Skeletal muscle satellite cell (primary cell): ENCODE data around the gene ZNF254.
"Not testable (repeated sequence)": the region's sequence is repeated elsewhere in the genome, so short reads cannot be mapped to it uniquely, and the experiment has no call there.

ENCODE experiments used
- H3K27me3 ChIP-seq: 2 replicates; pipeline ENCODE4 v1.7.0; 2013; ENCODE audit warnings: low read length; ENCODE audit not compliant: control insufficient read depth, insufficient read depth
- H3K36me3 ChIP-seq: 2 replicates; pipeline ENCODE4 v1.7.0; 2013; ENCODE audit warnings: mild to moderate bottlenecking, control low read depth, low read length; ENCODE audit not compliant: insufficient read depth
- H3K4me1 ChIP-seq: 2 replicates; pipeline ENCODE4 v1.7.0; 2013; ENCODE audit warnings: low read length; ENCODE audit not compliant: control insufficient read depth, insufficient read depth
- H3K4me2 ChIP-seq: 2 replicates; pipeline ENCODE4 v1.7.0; 2013; ENCODE audit warnings: mild to moderate bottlenecking, low read length
- H3K4me3 ChIP-seq: 2 replicates; pipeline ENCODE4 v1.7.0; 2013; ENCODE audit warnings: low read length
- H3K9ac ChIP-seq: 2 replicates; pipeline ENCODE4 v1.7.0; 2013; ENCODE audit warnings: mild to moderate bottlenecking, low read depth, low read length, moderate library complexity
- H3K9me3 ChIP-seq: replicated peaks from 2 replicates; pipeline ENCODE4 v1.7.0; 2013; ENCODE audit warnings: mild to moderate bottlenecking, control low read depth, low read length

ZNF254 gene

GRCh38 chr19:24073807-24074206 lies 13.2 kb upstream of the ZNF254 start:
- Histone ChIP-seq H3K36me3 (peaks cover 5% of the 10 kb centered on the region), H3K4me3 (no peak overlapping the region), H3K9ac (no peak overlapping the region), H3K27me3 (no peaks in the 10 kb centered on the region), H3K9me3 (no peaks in the 10 kb centered on the region), H3K4me2 (no peak overlapping the region), H3K4me1 (peaks cover 3% of the 10 kb centered on the region)

- H3K9me3 ChIP-seq = no peaks in the 10 kb centered on the region
- no peak overlapping the region for H3K9ac ChIP-seq
- peaks cover 3% of the 10 kb centered on the region for H3K4me1 ChIP-seq
- H3K27me3 ChIP-seq = no peaks in the 10 kb centered on the region
- H3K4me2 ChIP-seq = no peak overlapping the region
- H3K4me3 ChIP-seq = no peak overlapping the region
- peaks cover 5% of the 10 kb centered on the region for H3K36me3 ChIP-seq
Observed at GRCh38 chr19:24074720-24075454, 12.1 kb upstream of the ZNF254 start.

GRCh38 chr19:24075530-24075929 lies 11.5 kb upstream of the ZNF254 start:
- H3K9ac ChIP-seq, H3K36me3 ChIP-seq, H3K9me3 ChIP-seq, H3K27me3 ChIP-seq, H3K4me2 ChIP-seq, H3K4me1 ChIP-seq, H3K4me3 ChIP-seq: not testable (repeated sequence)

DNA sequence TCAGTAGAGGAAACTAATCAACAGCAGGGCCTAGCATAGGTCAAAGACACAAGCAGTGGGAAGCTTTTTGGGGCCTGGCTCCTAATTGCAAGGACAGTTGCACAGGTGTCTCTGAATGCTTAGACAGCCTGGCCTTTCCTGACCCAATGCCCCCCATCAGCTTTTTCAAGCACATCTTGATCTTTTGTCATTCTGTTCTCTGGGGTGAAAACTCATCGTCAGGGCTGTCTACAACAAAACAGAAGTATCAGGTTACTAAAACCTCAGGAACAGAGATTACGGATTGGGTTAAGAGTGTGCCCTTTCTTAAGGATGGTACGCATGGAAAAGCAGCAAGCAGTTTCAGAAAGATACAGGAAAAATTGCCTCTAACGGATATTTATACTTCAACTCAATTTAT lies 8.3 kb upstream of the ZNF254 start:
- H3K4me1 ChIP-seq = peaks cover 3% of the 10 kb centered on the region

GRCh38 chr19:24081056-24081455 lies 5.9 kb upstream of the ZNF254 start:
- no peaks in the 10 kb centered on the region for H3K9me3 ChIP-seq
- no peak overlapping the region for H3K4me3 ChIP-seq
- no peaks in the 10 kb centered on the region for H3K36me3 ChIP-seq
- H3K27me3 ChIP-seq = no peaks in the 10 kb centered on the region
- no peak overlapping the region for H3K9ac ChIP-seq
- no peak overlapping the region for H3K4me2 ChIP-seq
- no peaks in the 10 kb centered on the region for H3K4me1 ChIP-seq

More for the DNA sequence above, 8.3 kb upstream of the ZNF254 start:
- H3K9ac ChIP-seq = no peak overlapping the region
- no peak overlapping the region for H3K4me2 ChIP-seq
- H3K4me3 ChIP-seq = no peak overlapping the region
- peaks cover 3% of the 10 kb centered on the region for H3K36me3 ChIP-seq
- H3K9me3 ChIP-seq = no peaks in the 10 kb centered on the region
- H3K27me3 ChIP-seq = no peaks in the 10 kb centered on the region

DNA sequence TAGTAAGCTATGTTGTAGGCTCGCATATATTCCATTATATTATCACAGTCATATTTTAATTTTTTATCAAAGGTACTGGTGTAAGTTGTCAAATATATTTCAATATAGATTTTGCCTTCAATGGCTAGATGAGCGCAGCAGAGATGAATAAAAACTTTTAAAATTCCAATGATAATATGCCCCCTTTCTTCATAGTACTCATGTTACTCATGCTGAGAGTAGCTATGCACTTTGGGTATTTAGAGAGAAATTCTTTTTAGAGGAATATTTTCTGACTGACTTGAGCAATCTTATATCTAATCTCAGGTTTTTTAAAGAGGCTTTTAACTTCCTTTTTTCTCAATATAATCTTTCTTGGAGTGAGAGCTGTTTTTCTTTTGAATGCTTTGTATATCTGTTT lies 11.4 kb downstream of the ZNF254 start:
- H3K4me2 ChIP-seq = no peak overlapping the region
- no peak overlapping the region for H3K4me3 ChIP-seq
- H3K27me3 ChIP-seq = no peaks in the 10 kb centered on the region
- H3K9me3 ChIP-seq = no peaks in the 10 kb centered on the region
- peaks cover 18% of the 10 kb centered on the region for H3K36me3 ChIP-seq
- H3K9ac ChIP-seq = no peak overlapping the region
- H3K4me1 ChIP-seq = peaks cover 3% of the 10 kb centered on the region

DNA sequence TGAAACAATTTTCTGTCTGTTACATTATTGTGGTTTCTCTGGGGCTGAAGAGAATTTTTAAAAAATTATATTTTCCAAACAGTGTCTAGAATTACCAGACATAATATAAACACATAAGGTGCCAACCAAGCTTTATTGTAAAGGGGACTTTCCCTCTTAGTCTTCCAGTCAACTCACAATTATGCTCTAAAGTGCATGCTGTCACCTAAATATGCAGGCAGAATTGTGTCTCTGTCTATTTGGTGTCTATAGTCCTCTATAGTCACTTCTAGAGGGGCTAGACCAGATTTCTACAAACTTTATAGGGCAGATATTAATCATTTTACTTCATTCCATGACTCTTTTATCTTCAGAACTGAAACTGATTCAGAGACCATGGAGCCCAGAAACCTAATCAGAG lies 12.8 kb downstream of the ZNF254 start:
- no peak overlapping the region for H3K4me2 ChIP-seq
- no peaks in the 10 kb centered on the region for H3K9me3 ChIP-seq
- H3K4me1 ChIP-seq = peaks cover 3% of the 10 kb centered on the region
- H3K36me3 ChIP-seq = peaks cover 27% of the 10 kb centered on the region
- no peak overlapping the region for H3K9ac ChIP-seq
- no peak overlapping the region for H3K4me3 ChIP-seq
- H3K27me3 ChIP-seq = no peaks in the 10 kb centered on the region

GRCh38 chr19:24100597-24100996 lies 13.6 kb downstream of the ZNF254 start:
- H3K36me3 ChIP-seq = peaks cover 30% of the 10 kb centered on the region

DNA sequence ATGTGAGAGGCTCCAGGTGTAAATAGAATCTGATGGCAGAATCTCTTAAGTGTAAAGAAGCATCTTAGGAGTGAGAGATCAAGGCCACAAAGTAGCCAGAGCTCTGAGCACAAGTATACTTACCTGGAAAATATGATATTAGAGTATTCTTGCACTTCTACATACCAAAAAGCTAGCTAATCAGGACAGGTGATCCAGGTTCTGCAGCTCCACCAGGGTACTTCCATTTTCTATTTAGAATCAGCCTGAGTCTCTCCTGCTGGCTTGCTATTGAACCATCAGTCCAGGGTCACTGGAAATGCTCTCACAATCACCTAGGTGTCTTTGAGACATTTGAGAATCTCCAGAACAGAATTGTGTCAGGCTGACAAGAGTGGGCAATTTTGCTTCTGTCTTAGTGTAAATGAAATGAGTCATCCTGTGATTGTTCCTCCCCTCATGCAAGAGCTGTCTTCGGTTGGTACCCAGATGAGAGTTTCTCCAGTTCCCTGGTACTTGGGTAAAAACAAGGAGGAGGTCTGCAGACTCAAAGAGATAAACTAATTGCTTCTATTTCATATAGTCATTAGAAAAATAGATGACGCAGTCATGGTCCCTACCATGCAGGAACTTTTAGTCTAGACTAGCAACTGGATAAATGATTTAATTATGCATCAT lies 14.6 kb downstream of the ZNF254 start:
- Histone ChIP-seq H3K4me3 (no peak overlapping the region), H3K27me3 (no peaks in the 10 kb centered on the region), H3K4me1 (peaks cover 3% of the 10 kb centered on the region), H3K9ac (no peak overlapping the region), H3K9me3 (no peaks in the 10 kb centered on the region), H3K36me3 (peaks cover 34% of the 10 kb centered on the region), H3K4me2 (no peak overlapping the region)

More at GRCh38 chr19:24100597-24100996, 13.6 kb downstream of the ZNF254 start:
- H3K4me3 ChIP-seq, H3K4me2 ChIP-seq, H3K4me1 ChIP-seq, H3K27me3 ChIP-seq, H3K9me3 ChIP-seq, H3K9ac ChIP-seq: not testable (repeated sequence)

DNA sequence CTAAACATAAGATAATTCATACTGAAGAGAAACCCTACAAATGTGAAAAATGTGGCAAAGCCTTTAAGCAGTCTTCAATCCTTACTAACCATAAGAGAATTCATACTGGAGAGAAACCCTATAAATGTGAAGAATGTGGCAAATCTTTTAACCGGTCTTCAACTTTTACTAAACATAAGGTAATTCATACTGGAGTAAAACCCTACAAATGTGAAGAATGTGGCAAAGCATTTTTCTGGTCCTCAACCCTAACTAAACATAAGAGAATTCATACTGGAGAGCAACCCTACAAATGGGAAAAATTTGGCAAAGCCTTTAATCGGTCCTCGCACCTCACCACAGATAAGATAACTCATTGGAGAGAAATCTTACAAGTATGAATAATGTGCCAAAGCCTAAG lies 40.6 kb downstream of the ZNF254 start:
- no peaks in the 10 kb centered on the region for H3K27me3 ChIP-seq
- peaks cover 38% of the 10 kb centered on the region for H3K36me3 ChIP-seq
- H3K4me1 ChIP-seq = no peaks in the 10 kb centered on the region
- peaks cover 27% of the 10 kb centered on the region for H3K9me3 ChIP-seq
- H3K9ac ChIP-seq = no peak overlapping the region
- no peak overlapping the region for H3K4me3 ChIP-seq
- no peak overlapping the region for H3K4me2 ChIP-seq

DNA sequence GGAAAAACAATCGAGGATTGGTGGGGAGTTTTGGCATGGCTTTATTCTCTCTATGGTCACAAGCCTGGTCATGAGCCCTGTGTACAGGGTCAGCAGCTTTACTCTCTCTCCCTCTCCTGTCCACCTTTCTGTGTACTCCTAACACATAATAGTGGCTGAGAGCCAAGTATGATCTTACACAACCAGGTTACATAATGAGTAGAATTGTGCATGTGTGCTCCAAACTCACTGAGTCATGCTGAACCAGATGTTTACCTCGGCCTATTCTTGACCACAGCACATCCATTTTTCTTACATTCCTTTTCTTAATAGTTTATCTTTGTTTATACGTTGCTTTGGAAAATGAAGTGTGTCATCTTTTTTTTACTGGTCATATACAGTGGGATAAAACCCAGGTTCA lies 53.1 kb downstream of the ZNF254 start:
- Histone ChIP-seq H3K4me1 (no peaks in the 10 kb centered on the region), H3K9ac (no peak overlapping the region), H3K36me3 (peaks cover 10% of the 10 kb centered on the region), H3K4me2 (no peak overlapping the region), H3K9me3 (peaks cover 19% of the 10 kb centered on the region), H3K27me3 (no peaks in the 10 kb centered on the region), H3K4me3 (no peak overlapping the region)

- no peaks in the 10 kb centered on the region for H3K4me1 ChIP-seq
- no peaks in the 10 kb centered on the region for H3K27me3 ChIP-seq
- H3K4me2 ChIP-seq = no peak overlapping the region
- no peak overlapping the region for H3K9ac ChIP-seq
- H3K36me3 ChIP-seq = peaks cover 10% of the 10 kb centered on the region
- H3K9me3 ChIP-seq = peaks cover 19% of the 10 kb centered on the region
- no peak overlapping the region for H3K4me3 ChIP-seq
Observed at GRCh38 chr19:24140591-24140990, 53.6 kb downstream of the ZNF254 start.
